SU-DHL-6 (cell line): ENCODE measurements around the gene EXT2.

Experiments used
- H2AFZ ChIP-seq: fragments of 200-600 bp; sonication (generic); 2 replicates; pipeline ENCODE4 v1.6.1; 2014; ENCODE audit warnings: low read depth, mild to moderate bottlenecking, moderate library complexity, mixed read lengths, antibody characterized with exemption, low read length; ENCODE audit not compliant: severe bottlenecking
- H3F3A ChIP-seq: fragments of 200-600 bp; shearing (Covaris generic); 2 replicates; pipeline ENCODE4 v1.6.0; 2016; ENCODE audit warnings: antibody characterized with exemption, mild to moderate bottlenecking; ENCODE audit not compliant: insufficient read depth
- H3K27ac ChIP-seq: fragments of 200-600 bp; sonication (generic); 2 replicates; pipeline ENCODE4 v1.5.1; 2016; ENCODE audit warnings: low read depth, mild to moderate bottlenecking, low read length, moderate library complexity, mixed read lengths
- H3K27me3 ChIP-seq: fragments of 200-600 bp; sonication (generic), shearing (Covaris generic); 2 replicates; pipeline ENCODE4 v1.6.0; 2014; ENCODE audit warnings: mild to moderate bottlenecking, low read length
- H3K36me3 ChIP-seq: fragments of 200-600 bp; sonication (generic); 2 replicates; pipeline ENCODE4 v1.6.1; 2014; ENCODE audit warnings: mild to moderate bottlenecking, low read length, mixed read lengths
- H3K4me2 ChIP-seq: fragments of 300-600, 200-600 bp; shearing (Covaris generic), sonication (generic); 2 replicates; pipeline ENCODE4 v1.6.0; 2014; ENCODE audit warnings: low read length, low read depth, mild to moderate bottlenecking; ENCODE audit not compliant: poor library complexity, severe bottlenecking
- H3K4me3 ChIP-seq: fragments of 200-600 bp; sonication (generic); 2 replicates; pipeline ENCODE4 v1.5.1; 2014; ENCODE audit warnings: antibody characterized with exemption, low read length, mild to moderate bottlenecking, mixed read lengths; ENCODE audit not compliant: insufficient read depth, poor library complexity, severe bottlenecking
- H3K79me2 ChIP-seq: fragments of 200-600 bp; sonication (generic); 2 replicates; pipeline ENCODE4 v1.6.1; 2014; ENCODE audit warnings: mild to moderate bottlenecking, low read length, moderate library complexity; ENCODE audit not compliant: insufficient read depth
- H3K9ac ChIP-seq: fragments of 200-600 bp; sonication (generic); 2 replicates; pipeline ENCODE4 v1.7.0; 2014; ENCODE audit warnings: mild to moderate bottlenecking, low read length
- H3K9me2 ChIP-seq: fragments of 200-600 bp; sonication (generic); replicated peaks from 2 replicates; pipeline ENCODE4 v1.6.1; 2014; ENCODE audit warnings: low read length; ENCODE audit not compliant: insufficient read depth
- H3K9me3 ChIP-seq: fragments of 200-600 bp; sonication (generic); 2 replicates; pipeline ENCODE4 v1.6.1; 2014; ENCODE audit warnings: low read length, mixed read lengths; ENCODE audit not compliant: insufficient read depth
- H4K20me1 ChIP-seq: fragments of 200-600 bp; sonication (generic); 2 replicates; pipeline ENCODE4 v1.6.1; 2014; ENCODE audit warnings: low read depth, mild to moderate bottlenecking, antibody characterized with exemption, low read length, moderate library complexity, mixed read lengths
- EZH2phosphoT487 ChIP-seq: fragments of 200-600 bp; sonication (generic), shearing (Covaris generic); conservative IDR thresholded peaks from 2 replicates; pipeline ENCODE4 v1.6.1; 2018; ENCODE audit warnings: mild to moderate bottlenecking, antibody characterized with exemption, low read length, moderate library complexity, mixed read lengths
- TF ChIP-seq, protein P1 (sequence below): fragments of 200-600 bp; sonication (generic); IDR thresholded peaks from one replicate; pipeline ENCODE4 v1.5.1; 2017; ENCODE audit warnings: antibody characterized with exemption, mild to moderate bottlenecking, low read length, moderate library complexity; ENCODE audit not compliant: insufficient read depth, poor library complexity, severe bottlenecking

EXT2 gene

DNA sequence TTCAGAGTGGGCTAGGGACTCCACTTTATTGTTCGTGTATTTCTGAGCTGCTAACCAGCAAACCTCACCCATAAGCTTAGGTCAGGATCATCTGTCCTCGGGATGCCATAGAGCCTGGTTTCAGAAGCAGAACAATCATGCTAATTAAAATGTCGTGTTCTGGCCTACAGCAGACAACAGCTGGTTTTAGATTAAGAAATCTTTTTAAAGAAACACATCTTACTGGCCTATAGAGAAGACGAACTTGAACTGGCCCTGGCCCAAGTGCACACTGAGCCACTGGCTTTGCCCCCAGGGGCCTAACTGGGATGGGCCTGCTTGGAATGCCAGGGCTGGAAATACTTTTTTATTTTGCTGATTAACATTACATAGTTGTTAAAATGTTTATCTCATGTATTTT is 151.2 kb downstream of the EXT2 start:
- Histone ChIP-seq H3K9ac (no peak overlapping the region), H3K79me2 (no peaks in the 10 kb centered on the region), H2AFZ (no peak overlapping the region), H3K9me2 (no peaks in the 10 kb centered on the region), H3K27me3 (no peaks in the 10 kb centered on the region), H3K9me3 (no peaks in the 10 kb centered on the region), H3F3A (no peaks in the 10 kb centered on the region), H3K27ac (no peak overlapping the region), H3K36me3 (no peaks in the 10 kb centered on the region), H3K4me2 (no peak overlapping the region), H3K4me3 (no peak overlapping the region), H4K20me1 (no peaks in the 10 kb centered on the region)
- TF ChIP-seq EZH2phosphoT487 = no peak
- TF ChIP-seq, protein P1, sequence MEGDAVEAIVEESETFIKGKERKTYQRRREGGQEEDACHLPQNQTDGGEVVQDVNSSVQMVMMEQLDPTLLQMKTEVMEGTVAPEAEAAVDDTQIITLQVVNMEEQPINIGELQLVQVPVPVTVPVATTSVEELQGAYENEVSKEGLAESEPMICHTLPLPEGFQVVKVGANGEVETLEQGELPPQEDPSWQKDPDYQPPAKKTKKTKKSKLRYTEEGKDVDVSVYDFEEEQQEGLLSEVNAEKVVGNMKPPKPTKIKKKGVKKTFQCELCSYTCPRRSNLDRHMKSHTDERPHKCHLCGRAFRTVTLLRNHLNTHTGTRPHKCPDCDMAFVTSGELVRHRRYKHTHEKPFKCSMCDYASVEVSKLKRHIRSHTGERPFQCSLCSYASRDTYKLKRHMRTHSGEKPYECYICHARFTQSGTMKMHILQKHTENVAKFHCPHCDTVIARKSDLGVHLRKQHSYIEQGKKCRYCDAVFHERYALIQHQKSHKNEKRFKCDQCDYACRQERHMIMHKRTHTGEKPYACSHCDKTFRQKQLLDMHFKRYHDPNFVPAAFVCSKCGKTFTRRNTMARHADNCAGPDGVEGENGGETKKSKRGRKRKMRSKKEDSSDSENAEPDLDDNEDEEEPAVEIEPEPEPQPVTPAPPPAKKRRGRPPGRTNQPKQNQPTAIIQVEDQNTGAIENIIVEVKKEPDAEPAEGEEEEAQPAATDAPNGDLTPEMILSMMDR = no peak

DNA sequence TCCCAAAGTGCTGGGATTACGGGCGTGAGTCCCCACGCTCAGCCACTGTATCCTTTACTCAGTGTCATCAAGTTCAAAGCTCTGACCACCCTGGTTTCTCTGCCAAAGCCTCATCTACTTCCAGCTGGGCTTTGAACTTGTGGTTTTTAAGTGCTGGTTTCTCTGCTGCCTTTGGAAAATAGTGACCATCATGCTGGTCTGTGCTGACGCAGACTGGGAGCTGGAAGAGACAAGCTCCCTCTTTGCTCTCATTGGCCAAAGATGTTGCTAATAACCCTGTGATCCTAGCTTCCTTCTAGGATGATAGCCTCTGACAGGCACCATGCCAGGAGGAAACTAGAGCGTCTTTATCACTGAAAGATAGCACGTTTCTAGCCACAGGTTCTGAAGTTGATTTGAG is 152.0 kb downstream of the EXT2 start:
- Histone ChIP-seq H3K79me2 (no peaks in the 10 kb centered on the region), H2AFZ (no peak overlapping the region), H3K9me2 (no peaks in the 10 kb centered on the region), H3F3A (no peaks in the 10 kb centered on the region), H3K4me3 (no peak overlapping the region), H3K36me3 (no peaks in the 10 kb centered on the region), H3K9ac (no peak overlapping the region), H3K27ac (no peak overlapping the region), H4K20me1 (no peaks in the 10 kb centered on the region), H3K4me2 (no peak overlapping the region), H3K9me3 (peaks cover 4% of the 10 kb centered on the region; the same call in 1 of the 2 replicates), H3K27me3 (no peaks in the 10 kb centered on the region)
- TF ChIP-seq, protein P1 = no peak
- no peak for TF ChIP-seq EZH2phosphoT487

DNA sequence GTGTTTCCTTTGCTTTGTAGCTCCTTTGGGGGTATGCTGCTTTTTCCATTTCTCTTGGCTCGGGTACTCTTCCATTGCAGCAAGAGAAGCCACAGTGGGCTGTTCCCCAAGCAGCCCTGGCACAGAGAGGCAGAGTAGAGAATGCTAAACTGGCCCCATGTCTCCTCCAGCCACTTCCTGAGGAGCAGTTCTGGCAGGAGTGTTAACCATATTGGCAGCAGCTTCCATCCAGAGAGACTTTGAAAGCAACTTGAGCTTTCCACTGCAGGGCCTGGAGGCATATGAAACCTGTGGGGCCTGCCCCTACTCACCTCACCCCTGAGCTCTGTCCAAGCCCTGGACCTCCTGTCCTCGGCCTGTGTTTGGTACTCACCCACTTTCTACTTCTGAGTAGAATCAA is 152.6 kb downstream of the EXT2 start:
- Histone ChIP-seq H3K9me2 (no peaks in the 10 kb centered on the region), H3K9ac (no peak overlapping the region), H3K9me3 (peaks cover 9% of the 10 kb centered on the region; the same call in 1 of the 2 replicates), H3K4me3 (no peak overlapping the region), H3K27me3 (no peaks in the 10 kb centered on the region), H3F3A (no peaks in the 10 kb centered on the region), H3K27ac (no peak overlapping the region), H3K4me2 (no peak overlapping the region), H2AFZ (no peak overlapping the region), H3K79me2 (no peaks in the 10 kb centered on the region), H3K36me3 (0 out of 2 replicates have a peak, but pooled peaks cover 5% of the 10 kb centered on the region), H4K20me1 (no peaks in the 10 kb centered on the region)
- no peak for TF ChIP-seq EZH2phosphoT487
- TF ChIP-seq, protein P1 = no peak
